Measurements from ENCODE around the gene DNAJB6.
A peak's percentile ranks its signal among the peaks of the same experiment; 100 is the strongest.

The DNAJB6 gene

GRCh38 chr7:157336383-157337315 is at the start of gene DNAJB6:
Gene DNAJB6, plus strand, starts transcription at chr7:157337004. Its CDS starts 21,569 bp downstream, at chr7:157358573.
- DNase-seq = peak; percentile 64 to 97 (median 91)

GRCh38 chr7:157291404-157292080 is 45.3 kb upstream of the DNAJB6 start:
- no peak for DNase-seq

- no peak for DNase-seq
Observed at GRCh38 chr7:157292258-157292657, 44.5 kb upstream of the DNAJB6 start.

GRCh38 chr7:157292770-157293412 is 43.9 kb upstream of the DNAJB6 start:
- DNase-seq = no peak

GRCh38 chr7:157293413-157293788 is 43.4 kb upstream of the DNAJB6 start:
- no peak for DNase-seq

- DNase-seq = no peak
Observed at GRCh38 chr7:157294773-157295172, 42.0 kb upstream of the DNAJB6 start.

- no peak for DNase-seq
Observed at GRCh38 chr7:157295338-157295737, 41.5 kb upstream of the DNAJB6 start.

GRCh38 chr7:157297185-157297584 is 39.6 kb upstream of the DNAJB6 start:
- no peak for DNase-seq

- no peak for DNase-seq
Observed at GRCh38 chr7:157299317-157299612, 37.5 kb upstream of the DNAJB6 start.

- no peak for DNase-seq
Observed at GRCh38 chr7:157299613-157300368, 37.0 kb upstream of the DNAJB6 start.

- no peak for DNase-seq
Observed at GRCh38 chr7:157300369-157300825, 36.4 kb upstream of the DNAJB6 start.

- no peak for DNase-seq
Observed at GRCh38 chr7:157301610-157302120, 35.1 kb upstream of the DNAJB6 start.

GRCh38 chr7:157306846-157307838 is 29.7 kb upstream of the DNAJB6 start:
- no peak for DNase-seq

GRCh38 chr7:157309988-157310668 is 26.7 kb upstream of the DNAJB6 start:
- peak in 6 of 14 donors; percentile 16 to 39 (median 20) for DNase-seq

- DNase-seq = peak in 1 of 14 donors; percentile 20
Observed at GRCh38 chr7:157310676-157311185, 26.1 kb upstream of the DNAJB6 start.

GRCh38 chr7:157312941-157313340 is 23.9 kb upstream of the DNAJB6 start:
- no peak for DNase-seq

- DNase-seq = no peak
Observed at GRCh38 chr7:157313645-157314044, 23.2 kb upstream of the DNAJB6 start.

- peak in 5 of 14 donors; percentile 13 to 47 (median 13) for DNase-seq
Observed at GRCh38 chr7:157318015-157318706, 18.6 kb upstream of the DNAJB6 start.

GRCh38 chr7:157320608-157320980 is 16.2 kb upstream of the DNAJB6 start:
- no peak for DNase-seq

Data from C1 segment of cervical spinal cord (tissue), 14 donors.